ENCODE data around the gene CHCHD6.

Gene CHCHD6

DNA sequence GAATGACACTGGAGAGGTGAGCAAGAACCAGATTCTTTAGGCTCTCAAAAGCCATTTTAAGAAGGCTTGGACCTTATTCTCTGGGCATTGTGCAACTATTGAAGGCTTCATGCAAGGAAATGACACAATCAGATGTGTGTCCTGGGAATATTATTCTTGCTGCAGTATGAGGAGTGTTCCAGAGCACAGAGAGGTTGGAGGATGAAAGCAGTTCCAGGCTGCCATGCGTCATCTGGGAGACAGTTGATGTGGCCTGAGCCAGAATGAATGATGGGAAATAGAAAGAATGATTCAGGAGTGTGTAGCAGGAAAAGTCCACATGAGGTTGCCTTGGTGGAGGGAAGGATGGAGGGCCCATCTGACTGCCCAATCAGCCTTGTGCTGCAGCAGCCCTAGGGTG, 123.1 kb downstream of the CHCHD6 start:
- TF ChIP-seq, protein P1, sequence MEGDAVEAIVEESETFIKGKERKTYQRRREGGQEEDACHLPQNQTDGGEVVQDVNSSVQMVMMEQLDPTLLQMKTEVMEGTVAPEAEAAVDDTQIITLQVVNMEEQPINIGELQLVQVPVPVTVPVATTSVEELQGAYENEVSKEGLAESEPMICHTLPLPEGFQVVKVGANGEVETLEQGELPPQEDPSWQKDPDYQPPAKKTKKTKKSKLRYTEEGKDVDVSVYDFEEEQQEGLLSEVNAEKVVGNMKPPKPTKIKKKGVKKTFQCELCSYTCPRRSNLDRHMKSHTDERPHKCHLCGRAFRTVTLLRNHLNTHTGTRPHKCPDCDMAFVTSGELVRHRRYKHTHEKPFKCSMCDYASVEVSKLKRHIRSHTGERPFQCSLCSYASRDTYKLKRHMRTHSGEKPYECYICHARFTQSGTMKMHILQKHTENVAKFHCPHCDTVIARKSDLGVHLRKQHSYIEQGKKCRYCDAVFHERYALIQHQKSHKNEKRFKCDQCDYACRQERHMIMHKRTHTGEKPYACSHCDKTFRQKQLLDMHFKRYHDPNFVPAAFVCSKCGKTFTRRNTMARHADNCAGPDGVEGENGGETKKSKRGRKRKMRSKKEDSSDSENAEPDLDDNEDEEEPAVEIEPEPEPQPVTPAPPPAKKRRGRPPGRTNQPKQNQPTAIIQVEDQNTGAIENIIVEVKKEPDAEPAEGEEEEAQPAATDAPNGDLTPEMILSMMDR (IDR thresholded peaks at IDR 0.05; ENCODE audit: borderline replicate concordance, insufficient read depth, low read depth, low read length) = no peak
- no peak overlapping the region for H3K4me3 ChIP-seq (ENCODE audit: low read depth, low read length)

DNA sequence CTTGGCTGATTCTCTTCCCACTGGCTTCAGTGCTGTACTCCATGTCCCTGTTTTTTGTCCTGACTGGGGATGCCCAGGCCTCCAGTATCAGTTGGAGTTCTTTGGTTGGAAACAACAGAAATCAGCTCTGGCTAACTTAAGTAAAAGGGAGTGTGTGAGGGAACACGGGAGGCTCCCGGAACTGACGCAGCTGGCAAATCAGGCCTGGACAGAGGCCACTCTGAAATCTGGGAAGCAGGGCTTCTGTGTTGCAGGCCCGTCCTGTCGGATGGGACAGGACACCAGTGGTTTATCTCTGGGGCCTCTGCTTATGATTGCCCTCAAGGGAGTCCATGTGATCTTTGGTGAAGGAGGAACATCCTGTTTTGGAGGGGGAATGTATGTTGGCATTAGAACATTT, 124.3 kb downstream of the CHCHD6 start:
- no peak overlapping the region for H3K4me3 ChIP-seq (ENCODE audit: low read depth, low read length)
- TF ChIP-seq, protein P1 (IDR thresholded peaks at IDR 0.05; ENCODE audit: borderline replicate concordance, insufficient read depth, low read depth, low read length) = no peak

DNA sequence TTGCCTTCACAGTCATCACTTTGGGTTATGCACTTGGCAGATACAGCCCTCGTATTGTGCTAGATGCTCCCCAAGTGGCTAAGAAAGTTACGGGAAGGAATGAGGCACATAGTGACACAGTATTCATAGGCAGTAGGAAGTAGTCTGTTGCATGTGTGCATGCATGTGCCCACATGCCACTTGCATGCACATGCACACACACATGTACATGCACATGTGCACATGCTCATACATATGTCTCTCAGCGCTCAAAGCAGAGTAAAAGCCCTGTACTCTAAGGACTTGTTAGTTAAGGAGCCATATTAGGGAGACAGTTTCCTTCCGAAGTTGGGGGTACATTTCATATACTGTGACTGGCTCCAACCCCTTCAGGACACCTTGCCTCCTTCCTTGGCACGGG, 128.9 kb downstream of the CHCHD6 start:
- no peak overlapping the region for H3K4me3 ChIP-seq (ENCODE audit: low read depth, low read length)
- TF ChIP-seq, protein P1 (IDR thresholded peaks at IDR 0.05; ENCODE audit: borderline replicate concordance, insufficient read depth, low read depth, low read length) = no peak

DNA sequence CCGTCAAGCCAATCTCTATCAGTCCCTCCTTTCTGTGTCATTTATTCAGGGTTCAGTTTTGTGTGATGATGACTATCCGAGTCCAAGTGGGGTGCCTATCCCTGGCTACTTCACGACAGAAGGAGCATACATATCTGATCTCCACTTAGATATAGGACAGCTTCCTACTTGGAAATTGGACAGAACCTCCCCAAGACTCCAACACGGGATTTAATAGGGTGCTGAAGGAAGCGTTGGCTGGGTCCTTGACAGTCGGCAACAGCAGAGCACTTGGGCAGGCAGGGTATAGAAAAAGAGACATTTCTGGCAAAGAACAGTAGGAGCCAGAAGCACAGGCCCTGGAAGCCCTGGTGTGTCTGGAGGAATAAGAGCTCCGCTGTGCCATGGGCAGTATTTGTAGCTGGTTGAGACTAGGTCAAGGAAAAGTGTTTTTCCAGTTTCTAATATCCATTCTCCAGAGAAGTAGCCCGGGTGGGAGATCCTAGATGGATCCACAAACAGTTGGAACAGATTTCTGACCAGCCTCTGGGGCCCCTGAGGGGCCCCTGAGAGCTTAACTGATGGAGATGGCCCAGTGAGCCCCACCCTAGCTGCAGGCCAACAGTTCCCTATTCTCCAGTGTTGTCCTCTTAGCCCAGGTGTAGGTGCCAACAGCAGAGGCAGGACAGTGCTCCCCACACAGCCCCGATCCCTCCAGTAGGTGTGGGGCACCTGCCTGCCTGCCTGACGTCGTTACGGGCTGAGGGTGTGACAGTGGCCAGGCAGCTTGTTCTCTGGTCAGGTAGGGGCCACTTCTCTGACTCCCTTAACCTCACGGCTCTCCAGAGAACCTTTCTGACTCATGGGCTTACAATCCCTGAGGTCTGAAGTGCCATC, 130.8 kb downstream of the CHCHD6 start:
- no peak overlapping the region for H3K4me3 ChIP-seq (ENCODE audit: low read depth, low read length)
- TF ChIP-seq, protein P1 (IDR thresholded peaks at IDR 0.05; ENCODE audit: borderline replicate concordance, insufficient read depth, low read depth, low read length) = no peak

DNA sequence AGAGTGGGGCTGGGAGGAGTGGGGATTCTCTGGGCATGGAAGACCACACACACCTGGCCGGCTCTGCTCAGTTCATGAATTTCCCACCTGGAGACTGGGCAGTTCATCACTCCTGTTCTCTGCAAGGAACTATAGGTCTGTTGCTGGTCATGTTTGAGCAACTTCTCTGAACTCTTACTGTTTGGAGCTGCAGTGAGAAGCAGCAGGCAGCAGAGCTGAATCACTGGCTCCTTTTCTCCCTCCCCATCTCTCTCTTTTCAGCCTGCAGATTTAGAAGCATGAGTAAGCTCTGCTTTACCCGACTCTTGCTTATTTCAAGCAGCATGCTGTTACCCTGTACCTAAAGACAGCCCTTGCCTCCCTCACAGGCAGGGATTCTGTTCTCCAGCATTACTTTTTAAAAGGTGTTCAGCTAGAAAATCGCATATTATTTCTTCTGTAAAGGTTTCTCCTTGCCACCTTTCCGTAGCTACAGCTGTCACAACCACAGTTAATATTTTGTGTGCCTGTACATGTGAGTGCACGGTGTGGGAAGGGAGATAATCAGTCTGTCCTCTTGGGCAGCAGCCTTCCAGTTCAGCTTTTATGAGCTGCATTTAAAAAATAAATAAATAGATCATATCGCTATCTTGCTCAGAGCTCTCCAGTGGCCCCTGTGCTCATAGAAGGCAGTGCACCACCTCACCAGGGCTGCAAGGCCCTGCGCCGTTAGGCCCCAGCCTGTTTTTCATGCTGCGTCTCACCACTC, 131.6 kb downstream of the CHCHD6 start:
- TF ChIP-seq, protein P1 (IDR thresholded peaks at IDR 0.05; ENCODE audit: borderline replicate concordance, insufficient read depth, low read depth, low read length) = no peak
- no peak overlapping the region for H3K4me3 ChIP-seq (ENCODE audit: low read depth, low read length)

DNA sequence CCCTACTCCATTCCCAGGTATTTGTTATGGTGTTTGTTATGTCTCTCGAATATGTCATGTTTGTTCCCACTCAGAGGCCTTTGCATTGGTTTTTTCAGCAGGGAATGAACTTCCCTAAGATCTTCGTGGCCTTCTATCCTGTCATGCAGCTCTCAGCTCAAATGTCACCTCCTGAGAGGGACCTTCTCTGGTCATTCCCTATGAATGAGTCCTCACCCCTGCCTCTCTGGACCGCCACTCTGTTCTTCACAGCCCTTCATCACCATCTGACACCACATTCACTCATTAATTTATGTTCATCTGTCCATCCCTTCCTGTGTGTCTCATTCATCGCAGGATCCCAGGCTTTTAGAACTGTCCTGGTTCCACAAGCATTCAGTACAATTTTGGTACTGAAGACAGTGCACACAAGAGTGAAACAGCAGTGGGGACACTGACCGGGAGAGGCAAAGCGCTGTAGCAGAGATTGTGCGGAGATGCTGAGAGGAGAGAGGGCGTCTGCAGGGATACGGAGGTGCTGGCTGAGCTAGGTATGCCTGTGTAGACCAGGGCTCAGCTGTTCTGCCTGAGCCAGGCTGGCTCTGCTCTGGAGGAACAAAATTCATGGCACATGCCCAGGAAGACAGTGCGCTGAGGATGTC, 132.3 kb downstream of the CHCHD6 start:
- no peak overlapping the region for H3K4me3 ChIP-seq (ENCODE audit: low read depth, low read length)
- TF ChIP-seq, protein P1 (IDR thresholded peaks at IDR 0.05; ENCODE audit: borderline replicate concordance, insufficient read depth, low read depth, low read length) = no peak
